Liver (tissue), 3 donors: Measurements from ENCODE around the gene VPS35.

Experiments
- MAX ChIP-seq: IDR thresholded peaks from 2 replicates; pipeline ENCODE4 v1.6.1; 2016; ENCODE audit warnings: antibody characterized with exemption
- SP1 ChIP-seq: IDR thresholded peaks from 2 replicates; pipeline ENCODE4 v1.6.1; 2018; ENCODE audit warnings: antibody characterized with exemption, mild to moderate bottlenecking
- TAF1 ChIP-seq: conservative IDR thresholded peaks from 2 replicates; pipeline ENCODE4 v1.6.1; 2016; ENCODE audit warnings: antibody characterized with exemption, mild to moderate bottlenecking
- YY1 ChIP-seq: IDR thresholded peaks from 2 replicates; pipeline ENCODE4 v1.6.1; 2016; ENCODE audit warnings: antibody characterized with exemption, mild to moderate bottlenecking
- TF ChIP-seq, protein P1 (sequence below): fragments of 150-350 bp; IDR thresholded peaks from 2 replicates; pipeline ENCODE4 v1.5.1; 2017; ENCODE audit warnings: improper control_type of control experiment, low read depth, low read length; ENCODE audit not compliant: missing input control
- TF ChIP-seq, protein P2 (sequence below): IDR thresholded peaks from 2 replicates; pipeline ENCODE4 v1.6.1; 2016; ENCODE audit warnings: antibody characterized with exemption
- TF ChIP-seq, protein P3 (sequence below): IDR thresholded peaks from 2 replicates; pipeline ENCODE4 v1.6.1; 2016; ENCODE audit warnings: antibody characterized with exemption, mild to moderate bottlenecking
- donor health status: healthy.
- donor health status: healthy.

DNA sequence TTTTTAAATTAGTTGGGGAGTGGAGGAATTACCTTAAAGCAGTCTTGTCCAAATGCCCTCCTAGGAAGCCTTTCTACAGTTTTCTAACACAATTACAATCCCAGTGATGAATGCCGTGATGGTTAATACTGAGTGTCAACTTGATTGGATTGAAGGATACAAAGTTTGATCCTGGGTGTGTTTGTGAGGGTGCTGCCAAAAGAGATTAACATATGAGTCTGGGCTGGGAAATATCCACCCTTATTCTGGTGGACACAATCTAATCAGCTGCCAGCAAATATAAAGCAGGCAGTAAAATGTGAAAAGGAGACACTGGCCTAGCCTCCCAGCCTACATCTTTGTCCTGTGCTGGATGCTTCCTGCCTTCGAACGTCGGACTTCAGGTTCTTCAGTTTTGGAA is 12.6 kb upstream of the VPS35 start:
- no peak for TF ChIP-seq TAF1
- TF ChIP-seq, protein P1, sequence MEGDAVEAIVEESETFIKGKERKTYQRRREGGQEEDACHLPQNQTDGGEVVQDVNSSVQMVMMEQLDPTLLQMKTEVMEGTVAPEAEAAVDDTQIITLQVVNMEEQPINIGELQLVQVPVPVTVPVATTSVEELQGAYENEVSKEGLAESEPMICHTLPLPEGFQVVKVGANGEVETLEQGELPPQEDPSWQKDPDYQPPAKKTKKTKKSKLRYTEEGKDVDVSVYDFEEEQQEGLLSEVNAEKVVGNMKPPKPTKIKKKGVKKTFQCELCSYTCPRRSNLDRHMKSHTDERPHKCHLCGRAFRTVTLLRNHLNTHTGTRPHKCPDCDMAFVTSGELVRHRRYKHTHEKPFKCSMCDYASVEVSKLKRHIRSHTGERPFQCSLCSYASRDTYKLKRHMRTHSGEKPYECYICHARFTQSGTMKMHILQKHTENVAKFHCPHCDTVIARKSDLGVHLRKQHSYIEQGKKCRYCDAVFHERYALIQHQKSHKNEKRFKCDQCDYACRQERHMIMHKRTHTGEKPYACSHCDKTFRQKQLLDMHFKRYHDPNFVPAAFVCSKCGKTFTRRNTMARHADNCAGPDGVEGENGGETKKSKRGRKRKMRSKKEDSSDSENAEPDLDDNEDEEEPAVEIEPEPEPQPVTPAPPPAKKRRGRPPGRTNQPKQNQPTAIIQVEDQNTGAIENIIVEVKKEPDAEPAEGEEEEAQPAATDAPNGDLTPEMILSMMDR: no peak
- TF ChIP-seq, protein P2, sequence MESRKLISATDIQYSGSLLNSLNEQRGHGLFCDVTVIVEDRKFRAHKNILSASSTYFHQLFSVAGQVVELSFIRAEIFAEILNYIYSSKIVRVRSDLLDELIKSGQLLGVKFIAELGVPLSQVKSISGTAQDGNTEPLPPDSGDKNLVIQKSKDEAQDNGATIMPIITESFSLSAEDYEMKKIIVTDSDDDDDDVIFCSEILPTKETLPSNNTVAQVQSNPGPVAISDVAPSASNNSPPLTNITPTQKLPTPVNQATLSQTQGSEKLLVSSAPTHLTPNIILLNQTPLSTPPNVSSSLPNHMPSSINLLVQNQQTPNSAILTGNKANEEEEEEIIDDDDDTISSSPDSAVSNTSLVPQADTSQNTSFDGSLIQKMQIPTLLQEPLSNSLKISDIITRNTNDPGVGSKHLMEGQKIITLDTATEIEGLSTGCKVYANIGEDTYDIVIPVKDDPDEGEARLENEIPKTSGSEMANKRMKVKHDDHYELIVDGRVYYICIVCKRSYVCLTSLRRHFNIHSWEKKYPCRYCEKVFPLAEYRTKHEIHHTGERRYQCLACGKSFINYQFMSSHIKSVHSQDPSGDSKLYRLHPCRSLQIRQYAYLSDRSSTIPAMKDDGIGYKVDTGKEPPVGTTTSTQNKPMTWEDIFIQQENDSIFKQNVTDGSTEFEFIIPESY: no peak
- TF ChIP-seq YY1: no peak
- TF ChIP-seq, protein P3, sequence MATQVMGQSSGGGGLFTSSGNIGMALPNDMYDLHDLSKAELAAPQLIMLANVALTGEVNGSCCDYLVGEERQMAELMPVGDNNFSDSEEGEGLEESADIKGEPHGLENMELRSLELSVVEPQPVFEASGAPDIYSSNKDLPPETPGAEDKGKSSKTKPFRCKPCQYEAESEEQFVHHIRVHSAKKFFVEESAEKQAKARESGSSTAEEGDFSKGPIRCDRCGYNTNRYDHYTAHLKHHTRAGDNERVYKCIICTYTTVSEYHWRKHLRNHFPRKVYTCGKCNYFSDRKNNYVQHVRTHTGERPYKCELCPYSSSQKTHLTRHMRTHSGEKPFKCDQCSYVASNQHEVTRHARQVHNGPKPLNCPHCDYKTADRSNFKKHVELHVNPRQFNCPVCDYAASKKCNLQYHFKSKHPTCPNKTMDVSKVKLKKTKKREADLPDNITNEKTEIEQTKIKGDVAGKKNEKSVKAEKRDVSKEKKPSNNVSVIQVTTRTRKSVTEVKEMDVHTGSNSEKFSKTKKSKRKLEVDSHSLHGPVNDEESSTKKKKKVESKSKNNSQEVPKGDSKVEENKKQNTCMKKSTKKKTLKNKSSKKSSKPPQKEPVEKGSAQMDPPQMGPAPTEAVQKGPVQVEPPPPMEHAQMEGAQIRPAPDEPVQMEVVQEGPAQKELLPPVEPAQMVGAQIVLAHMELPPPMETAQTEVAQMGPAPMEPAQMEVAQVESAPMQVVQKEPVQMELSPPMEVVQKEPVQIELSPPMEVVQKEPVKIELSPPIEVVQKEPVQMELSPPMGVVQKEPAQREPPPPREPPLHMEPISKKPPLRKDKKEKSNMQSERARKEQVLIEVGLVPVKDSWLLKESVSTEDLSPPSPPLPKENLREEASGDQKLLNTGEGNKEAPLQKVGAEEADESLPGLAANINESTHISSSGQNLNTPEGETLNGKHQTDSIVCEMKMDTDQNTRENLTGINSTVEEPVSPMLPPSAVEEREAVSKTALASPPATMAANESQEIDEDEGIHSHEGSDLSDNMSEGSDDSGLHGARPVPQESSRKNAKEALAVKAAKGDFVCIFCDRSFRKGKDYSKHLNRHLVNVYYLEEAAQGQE: no peak
- no peak for TF ChIP-seq SP1
- TF ChIP-seq MAX: no peak
